AG04450 (cell line): ENCODE measurements around the gene PRM3. TPM values are rescaled to one million over a fixed set of nuclear protein-coding genes. Genes with fewer than 3 reads are reported as not detected.

ENCODE experiments used
- CTCF ChIA-PET: fragments of 300-600, 350-600 bp; formaldehyde crosslinking; extraction: SDS; loops from one replicate; lab custom pipeline; 2022; ENCODE audit warnings: antibody characterized with exemption, inconsistent platforms; lab: Charles Lee
- POLR2A ChIA-PET: fragments of 350-600 bp; formaldehyde crosslinking; extraction: SDS; loops from one replicate; lab custom pipeline; 2021; ENCODE audit warnings: antibody characterized with exemption, inconsistent platforms; lab: Yijun Ruan, JAX
- DNase-seq: peaks from one replicate; pipeline ENCODE4 v3.0.0-alpha.2; 2011; ENCODE audit warnings: low read depth, low spot score
- H3K27ac ChIP-seq: one replicate; pipeline ENCODE4 v1.5.1; 2012; ENCODE audit warnings: low read depth, low read length, control low read depth
- H3K27me3 ChIP-seq: one replicate; pipeline ENCODE4 v1.6.0; 2012; ENCODE audit warnings: low read length; ENCODE audit not compliant: control insufficient read depth, insufficient read depth
- H3K4me3 ChIP-seq: 2 replicates; pipeline ENCODE4 v1.5.1; 2011; ENCODE audit warnings: mild to moderate bottlenecking, low read depth, low read length, control low read depth
- H3K9me3 ChIP-seq: 2 replicates; pipeline ENCODE4 v1.5.1; 2012; ENCODE audit warnings: low read length; ENCODE audit not compliant: control insufficient read depth, insufficient read depth
- CTCF ChIP-seq: IDR thresholded peaks from 2 replicates; pipeline ENCODE4 v1.5.1; 2011; ENCODE audit warnings: low read depth, low read length, control low read depth, inconsistent platforms
- polyA plus RNA-seq: library from polyadenylated mRNA; depleted of rRNA; stranded (reverse); fragments of >200 nt; gene quantifications from 2 replicates; pipeline ENCODE4 v1.2.3, GENCODE V29; 2011

Gene PRM3
- polyA plus RNA-seq, 1 experiment, result not detected

GRCh38 chr16:11239644-11240632, 33.5 kb downstream of the PRM3 start:
- CTCF ChIA-PET, result no interaction called here
- no peak overlapping the region for H3K27ac ChIP-seq
- TF ChIP-seq CTCF, result no peak
- H3K27me3 ChIP-seq, result no peaks in the 10 kb centered on the region
- no peak for DNase-seq
- no peak overlapping the region for H3K4me3 ChIP-seq
- POLR2A ChIA-PET, result no interaction called here
- no peaks in the 10 kb centered on the region for H3K9me3 ChIP-seq

- ChIA-PET CTCF (interaction anchor here (1.6 kb wide), 1 partner anchor 20 kb away, joined by 5 read pairs; no protein-coding TSS in a partner anchor), POLR2A (no interaction called here)
- no peaks in the 10 kb centered on the region for H3K9me3 ChIP-seq
Observed at GRCh38 chr16:11238272-11239202, 34.9 kb downstream of the PRM3 start.

GRCh38 chr16:11236461-11237254, 36.8 kb downstream of the PRM3 start:
- Histone ChIP-seq H3K9me3 (no peaks in the 10 kb centered on the region), H3K27me3 (no peaks in the 10 kb centered on the region), H3K4me3 (no peak overlapping the region), H3K27ac (no peak overlapping the region)
- CTCF ChIA-PET, result no interaction called here
- no peak for DNase-seq
- no peak for TF ChIP-seq CTCF
- POLR2A ChIA-PET, result no interaction called here

More at GRCh38 chr16:11238272-11239202, 34.9 kb downstream of the PRM3 start:
- no peak overlapping the region for H3K27ac ChIP-seq
- no peaks in the 10 kb centered on the region for H3K27me3 ChIP-seq
- H3K4me3 ChIP-seq, result no peak overlapping the region
- no peak for DNase-seq
- no peak for TF ChIP-seq CTCF

- no peak for TF ChIP-seq CTCF
- Histone ChIP-seq H3K27ac (no peak overlapping the region), H3K4me3 (no peak overlapping the region), H3K27me3 (no peaks in the 10 kb centered on the region), H3K9me3 (no peaks in the 10 kb centered on the region)
- CTCF ChIA-PET, result no interaction called here
- no peak for DNase-seq
- POLR2A ChIA-PET, result no interaction called here
Observed at GRCh38 chr16:11235703-11235991, 37.8 kb downstream of the PRM3 start.
